Activated CD8-positive, alpha-beta T cell treated with anti-CD3 and anti-CD28 coated beads for 36 hours (primary cell): ENCODE measurements around the gene FES. TPM values are rescaled to one million over a fixed set of nuclear protein-coding genes. Genes with fewer than 3 reads are reported as not detected.
A peak's percentile ranks its signal among the peaks of the same experiment; 100 is the strongest.
"Not testable (repeated sequence)": the region's sequence is repeated elsewhere in the genome, so short reads cannot be mapped to it uniquely, and the experiment has no call there.

Experiments used
- ATAC-seq: fragments of 200-7000 bp; cut with Tn5 transposase; one replicate; pipeline ENCODE4 v1.10.0; 2021; ENCODE audit warnings: mild to moderate bottlenecking, moderate library complexity
- CTCF ChIA-PET: fragments of 350-600 bp; sonication (Branson Sonifier 250); formaldehyde crosslinking; loops from one replicate; lab custom pipeline; 2021; ENCODE audit warnings: antibody characterized with exemption; lab: Charles Lee
- POLR2A ChIA-PET: fragments of 350-600 bp; sonication (Branson Sonifier 250); formaldehyde crosslinking; loops from one replicate; lab custom pipeline; 2021; ENCODE audit warnings: antibody characterized with exemption; lab: Charles Lee
- DNase-seq: peaks from one replicate; pipeline ENCODE4 v3.0.0-alpha.2; 2020
- H3K27ac Mint-ChIP-seq: one replicate; pipeline ENCODE4 v1.8.0; 2021; ENCODE audit warnings: mild to moderate bottlenecking, mixed read lengths
- H3K27me3 Mint-ChIP-seq: one replicate; pipeline ENCODE4 v1.8.0; 2021; ENCODE audit warnings: mixed read lengths
- H3K36me3 Mint-ChIP-seq: one replicate; pipeline ENCODE4 v1.8.0; 2021; ENCODE audit warnings: low read depth, mixed read lengths
- H3K4me1 Mint-ChIP-seq: one replicate; pipeline ENCODE4 v1.8.0; 2021; ENCODE audit warnings: low read depth, mixed read lengths
- H3K4me3 Mint-ChIP-seq: one replicate; pipeline ENCODE4 v1.8.0; 2021; ENCODE audit warnings: mild to moderate bottlenecking, moderate library complexity, mixed read lengths
- H3K9me3 Mint-ChIP-seq: one replicate; pipeline ENCODE4 v1.8.0; 2021; ENCODE audit warnings: mixed read lengths
- CTCF ChIP-seq: fragments of 200-600 bp; IDR thresholded peaks from one replicate; pipeline ENCODE4 v1.8.0; 2022; ENCODE audit warnings: antibody characterized with exemption, mild to moderate bottlenecking
- intact Hi-C: fragments of 100-400 bp; cut with micrococcal nuclease; formaldehyde crosslinking; loops from one replicate; pipeline ENCODE4 v1.10.0; 2022
- total RNA-seq, 2 experiments: library from RNA; stranded (reverse); gene quantifications; one replicate each; pipeline ENCODE4 v1.2.3, GENCODE V29; 2021

Gene FES
- total RNA-seq, 2 experiments from 2014 or later, result 4.1 to 4.6 TPM

- CTCF ChIA-PET, result no interaction called here
- no peaks in the 10 kb centered on the region for H3K27me3 Mint-ChIP-seq
- intact Hi-C loops, result no loop called here
- ATAC-seq, result no peak
- peaks cover 42% of the 10 kb centered on the region for H3K36me3 Mint-ChIP-seq
- no peak for TF ChIP-seq CTCF
- no peak overlapping the region for H3K27ac Mint-ChIP-seq
- POLR2A ChIA-PET, result no interaction called here
- no peak for DNase-seq
- no peak overlapping the region for H3K4me3 Mint-ChIP-seq
- H3K4me1 Mint-ChIP-seq, result no peaks in the 10 kb centered on the region
- no peaks in the 10 kb centered on the region for H3K9me3 Mint-ChIP-seq
Measured at GRCh38 chr15:90916461-90916860, 32.2 kb downstream of the FES start.

- peaks cover 42% of the 10 kb centered on the region for H3K36me3 Mint-ChIP-seq
- ChIA-PET POLR2A (interaction anchor here (1.1 to 2.5 kb wide), 4 partner anchors 9 to 18 kb away, joined by 3 to 7 read pairs (median 6); no protein-coding TSS in a partner anchor), CTCF (interaction anchor here (1.5 kb wide), 1 partner anchor 15 kb away, joined by 5 read pairs; the partner anchor contains the start of gene HDDC3)
- no peaks in the 10 kb centered on the region for H3K9me3 Mint-ChIP-seq
- H3K4me1 Mint-ChIP-seq, result peaks cover 4% of the 10 kb centered on the region
- intact Hi-C loops, result no loop called here
- no peak for TF ChIP-seq CTCF
- DNase-seq (no peak), ATAC-seq (no peak)
- H3K27me3 Mint-ChIP-seq, result no peaks in the 10 kb centered on the region
- no peak overlapping the region for H3K27ac Mint-ChIP-seq
- H3K4me3 Mint-ChIP-seq, result no peak overlapping the region
Measured at GRCh38 chr15:90917569-90917968, 33.3 kb downstream of the FES start.

- intact Hi-C loops, result no loop called here
- CTCF ChIA-PET, result interaction anchor here (1.4 to 1.5 kb wide), 2 partner anchors 13 to 14 kb away, joined by 5 read pairs; partner anchors contain the start of gene HDDC3
- H3K27ac Mint-ChIP-seq, result no peak overlapping the region
- H3K4me1 Mint-ChIP-seq, result peaks cover 8% of the 10 kb centered on the region
- H3K36me3 Mint-ChIP-seq, result peaks cover 42% of the 10 kb centered on the region
- DNase-seq (no peak), ATAC-seq (no peak)
- POLR2A ChIA-PET, result interaction anchor here (1.1 to 2.5 kb wide), 7 partner anchors 9 to 18 kb away, joined by 3 to 7 read pairs (median 5); partner anchors contain the start of genes HDDC3 and MAN2A2
- H3K4me3 Mint-ChIP-seq, result no peak overlapping the region
- H3K9me3 Mint-ChIP-seq, result no peaks in the 10 kb centered on the region
- TF ChIP-seq CTCF, result no peak
- no peaks in the 10 kb centered on the region for H3K27me3 Mint-ChIP-seq
Measured at GRCh38 chr15:90918034-90918788, 33.9 kb downstream of the FES start.

- ATAC-seq, result no peak
- CTCF ChIA-PET, result interaction anchor here (1.4 to 1.5 kb wide), 2 partner anchors 12 to 14 kb away, joined by 5 read pairs; partner anchors contain the start of gene HDDC3
- H3K27ac Mint-ChIP-seq, result no peak overlapping the region
- DNase-seq, result no peak
- no peaks in the 10 kb centered on the region for H3K27me3 Mint-ChIP-seq
- H3K9me3 Mint-ChIP-seq, result no peaks in the 10 kb centered on the region
- POLR2A ChIA-PET, result interaction anchor here (1.1 to 2.5 kb wide), 5 partner anchors 10 to 16 kb away, joined by 3 to 7 read pairs (median 5); partner anchors contain the start of genes HDDC3 and MAN2A2
- TF ChIP-seq CTCF, result no peak
- H3K4me1 Mint-ChIP-seq, result peaks cover 11% of the 10 kb centered on the region
- H3K4me3 Mint-ChIP-seq, result no peak overlapping the region
- H3K36me3 Mint-ChIP-seq, result peaks cover 37% of the 10 kb centered on the region
- intact Hi-C loops, result no loop called here
Measured at GRCh38 chr15:90918835-90919234, 34.5 kb downstream of the FES start.

GRCh38 chr15:90921887-90922286 lies 37.6 kb downstream of the FES start:
- DNase-seq (no peak), ATAC-seq (no peak)
- Mint-ChIP-seq H3K9me3 (no peaks in the 10 kb centered on the region), H3K36me3 (peaks cover 28% of the 10 kb centered on the region), H3K4me3 (no peak overlapping the region), H3K27ac (no peak overlapping the region), H3K27me3 (no peaks in the 10 kb centered on the region), H3K4me1 (peaks cover 19% of the 10 kb centered on the region)
- intact Hi-C loops, result no loop called here
- CTCF ChIA-PET, result interaction anchor here (1.2 to 6.1 kb wide), 5 partner anchors 11 to 104 kb away, joined by 3 to 47 read pairs (median 6); partner anchors contain the start of genes HDDC3, MAN2A2 and UNC45A
- POLR2A ChIA-PET, result interaction anchor here (1.2 to 2.8 kb wide), 3 partner anchors 9 to 17 kb away, joined by 4 to 12 read pairs (median 4); no protein-coding TSS in a partner anchor
- no peak for TF ChIP-seq CTCF

GRCh38 chr15:90922712-90923322 lies 38.5 kb downstream of the FES start:
- ChIA-PET POLR2A (interaction anchor here (1.1 to 2.8 kb wide), 7 partner anchors 9 to 50 kb away, joined by 3 to 12 read pairs (median 4); partner anchors contain the start of gene MAN2A2), CTCF (interaction anchor here (1.2 to 6.1 kb wide), 4 partner anchors 10 to 30 kb away, joined by 3 to 47 read pairs (median 5); partner anchors contain the start of genes HDDC3 and MAN2A2)
- H3K4me3 Mint-ChIP-seq, H3K27me3 Mint-ChIP-seq, intact Hi-C loops, H3K9me3 Mint-ChIP-seq: not testable (repeated sequence)
- Mint-ChIP-seq H3K27ac (peak overlapping the region; percentile 35), H3K4me1 (peaks cover 19% of the 10 kb centered on the region), H3K36me3 (peaks cover 24% of the 10 kb centered on the region)
- DNase-seq (peak; percentile 37), ATAC-seq (peak; percentile 82)
